GM18498 (cell line): ENCODE data around the gene ZNF462.

Experiments
- ATAC-seq: cut with Tn5 transposase; IDR thresholded peaks from one replicate; pipeline ENCODE4 v1.9.1; 2021; ENCODE audit warnings: mild to moderate bottlenecking, moderate library complexity; ENCODE audit not compliant: unreplicated experiment

Gene ZNF462

DNA sequence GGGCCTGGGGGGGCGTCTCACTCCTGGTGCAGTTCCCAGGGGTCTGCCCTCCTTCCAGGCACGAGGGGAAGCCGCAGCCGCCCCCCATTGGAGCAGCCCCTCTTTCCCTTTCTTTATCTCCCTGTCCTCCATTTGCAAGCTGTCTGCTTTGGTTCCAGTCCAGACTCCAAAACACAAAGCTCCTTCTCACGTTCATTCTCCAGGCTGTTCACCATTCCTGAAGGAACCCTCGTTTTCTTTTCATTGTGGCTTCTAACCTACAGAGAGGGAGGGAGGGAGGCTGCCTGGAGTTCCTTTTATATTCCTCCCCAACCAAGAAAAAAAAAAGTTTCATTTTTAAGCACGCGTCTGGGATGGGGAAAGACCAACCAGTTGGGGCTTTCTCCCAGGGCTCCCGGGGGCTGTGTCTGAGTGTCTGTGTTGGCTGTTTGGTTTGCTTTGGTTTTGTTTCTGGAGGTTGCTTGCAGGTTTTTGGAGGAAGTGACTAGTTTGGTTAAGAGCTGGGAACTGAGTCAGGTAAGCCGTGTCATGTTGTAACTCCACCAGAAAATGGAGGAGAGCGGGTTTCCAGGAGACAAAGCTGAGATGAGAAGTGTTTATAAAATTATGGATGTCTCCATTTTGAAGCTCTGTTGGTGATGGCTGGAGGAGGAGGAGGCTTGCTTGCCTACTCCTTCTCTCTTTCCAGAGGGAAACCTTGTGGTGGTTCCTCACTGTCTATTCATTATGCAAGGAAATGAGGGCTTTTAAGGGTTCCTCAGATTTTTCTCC lies 1.6 kb downstream of the ZNF462 start:
- no peak for ATAC-seq

DNA sequence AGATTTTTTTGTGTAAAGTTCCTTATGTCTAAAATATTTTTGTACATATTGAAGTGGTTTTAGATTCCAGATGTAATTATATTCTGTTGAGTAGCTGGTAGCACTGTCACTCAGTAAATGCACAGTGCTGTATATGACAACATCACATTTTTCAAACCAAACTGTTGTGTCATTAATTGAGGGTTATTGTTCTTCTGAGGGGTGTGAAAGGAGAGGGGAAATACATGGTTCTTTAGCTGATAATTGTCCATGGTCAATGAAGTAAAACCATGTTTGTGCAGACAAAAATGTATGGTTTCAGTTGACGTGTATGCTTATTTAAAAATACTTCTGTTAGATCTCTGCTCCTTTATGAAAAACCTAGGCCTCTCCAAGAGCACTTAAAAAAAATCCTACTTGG lies 3.3 kb downstream of the ZNF462 start:
- no peak for ATAC-seq

DNA sequence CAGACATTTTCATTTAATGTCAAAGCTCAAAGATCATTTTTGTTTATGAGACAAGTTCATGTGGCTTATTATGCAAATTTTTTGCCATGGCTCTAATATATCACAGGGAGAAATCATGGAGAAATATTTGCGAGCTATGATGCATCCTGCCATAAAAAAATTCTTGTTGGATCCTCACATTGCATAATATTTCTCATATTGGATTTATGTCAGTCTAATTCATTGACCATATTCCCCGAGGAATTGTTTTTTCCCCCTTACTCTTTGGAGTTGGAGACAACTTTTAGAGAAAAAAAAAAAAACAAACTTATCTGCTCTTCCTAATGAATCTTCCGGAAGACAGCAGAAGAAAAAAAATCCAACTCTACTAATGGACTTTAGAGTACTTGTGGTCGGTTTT lies 4.3 kb downstream of the ZNF462 start:
- no peak for ATAC-seq

DNA sequence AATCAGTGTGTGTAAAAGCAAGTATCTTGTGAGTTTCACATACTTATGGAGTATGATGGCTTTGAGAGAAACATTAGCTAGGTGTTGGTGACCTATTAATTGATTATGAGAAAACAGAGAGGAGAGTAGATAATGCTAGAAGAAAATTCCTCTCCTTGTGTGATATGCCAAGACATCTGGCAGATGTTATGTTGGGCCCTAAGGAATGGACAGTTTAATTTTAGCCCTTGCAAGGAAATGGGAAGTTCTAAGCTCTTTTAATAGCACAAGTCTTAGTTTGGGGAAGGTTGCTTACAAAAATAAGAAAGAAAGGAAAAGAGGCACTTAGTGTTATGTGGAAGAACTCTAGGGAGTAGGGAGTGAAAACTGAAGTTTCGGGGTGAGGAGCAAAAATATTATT lies 5.1 kb downstream of the ZNF462 start:
- no peak for ATAC-seq

DNA sequence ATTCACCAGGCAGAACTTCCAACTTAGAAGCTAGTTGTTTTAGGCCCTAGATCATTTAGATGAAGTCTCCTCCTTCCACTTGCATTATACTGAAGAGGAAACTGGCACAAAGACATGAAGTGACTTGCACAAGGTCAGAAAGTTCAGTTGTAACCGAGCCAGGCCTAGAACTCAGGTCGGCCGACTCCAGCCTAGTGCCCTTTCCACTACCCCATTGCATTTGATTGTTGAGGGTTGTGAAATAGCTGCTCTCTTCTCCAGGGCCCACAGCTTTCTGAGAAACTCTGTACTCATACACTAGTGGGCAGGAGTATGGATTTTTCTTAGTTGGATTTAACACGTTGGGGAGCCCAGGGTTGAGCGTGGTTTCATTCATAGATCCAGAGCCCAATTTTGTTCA lies 5.6 kb downstream of the ZNF462 start:
- no peak for ATAC-seq

DNA sequence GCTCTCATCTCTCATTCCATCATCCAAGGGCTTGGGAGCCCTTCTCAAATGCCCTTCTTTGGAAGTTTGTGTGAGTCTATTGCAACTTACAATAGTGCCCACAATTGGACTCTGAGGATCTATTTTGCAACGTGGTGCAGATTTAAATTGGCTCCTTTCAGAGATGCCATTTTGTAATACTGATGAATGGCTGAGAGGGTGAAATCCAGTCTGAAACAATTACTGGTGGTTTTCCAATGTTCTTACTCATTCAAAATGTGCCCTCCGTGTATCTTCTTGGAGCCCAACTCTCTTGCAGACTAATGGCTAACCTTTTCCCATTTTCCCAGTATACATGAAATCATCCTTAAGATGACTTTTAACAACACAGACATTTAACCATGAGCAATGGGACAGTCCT lies 6.1 kb downstream of the ZNF462 start:
- ATAC-seq, result no peak

DNA sequence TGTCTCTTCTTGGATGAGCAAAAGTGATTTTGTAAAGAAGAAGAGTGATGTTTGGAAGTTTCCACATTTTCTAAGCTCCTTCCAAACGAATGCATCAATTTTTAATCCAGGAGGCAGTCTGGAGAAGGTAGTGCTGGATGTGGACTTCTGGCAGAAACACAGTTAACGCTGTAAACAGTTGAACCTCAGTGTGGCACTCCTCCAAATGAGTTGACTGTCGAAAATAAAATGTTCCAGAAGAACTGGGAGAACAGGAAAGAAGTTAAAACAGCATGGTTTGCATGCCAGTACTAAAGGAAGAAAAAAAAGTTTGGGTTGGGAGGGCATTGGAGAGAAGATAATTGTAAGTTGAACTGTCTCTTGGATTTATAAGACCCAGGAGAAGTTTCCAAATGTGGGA lies 6.5 kb downstream of the ZNF462 start:
- ATAC-seq, result no peak

DNA sequence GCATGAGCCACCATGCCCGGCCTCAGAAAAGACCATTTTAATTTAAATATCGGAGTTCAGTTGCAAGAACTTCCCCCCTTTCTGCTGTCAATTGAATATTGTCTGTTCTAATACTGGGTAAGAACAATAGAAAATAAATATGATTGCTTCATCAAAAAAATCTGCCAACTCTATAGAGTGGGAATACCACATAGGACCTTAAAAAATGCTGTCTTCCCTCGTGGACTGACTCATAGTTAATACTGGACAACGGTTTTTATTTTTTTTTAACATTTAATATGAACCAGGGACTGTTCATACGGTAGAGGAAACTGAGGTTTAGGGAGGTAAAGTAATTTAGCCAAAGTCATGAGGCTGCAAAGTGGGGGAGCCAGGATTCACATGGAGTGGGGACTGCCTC lies 9.7 kb downstream of the ZNF462 start:
- ATAC-seq, result no peak

DNA sequence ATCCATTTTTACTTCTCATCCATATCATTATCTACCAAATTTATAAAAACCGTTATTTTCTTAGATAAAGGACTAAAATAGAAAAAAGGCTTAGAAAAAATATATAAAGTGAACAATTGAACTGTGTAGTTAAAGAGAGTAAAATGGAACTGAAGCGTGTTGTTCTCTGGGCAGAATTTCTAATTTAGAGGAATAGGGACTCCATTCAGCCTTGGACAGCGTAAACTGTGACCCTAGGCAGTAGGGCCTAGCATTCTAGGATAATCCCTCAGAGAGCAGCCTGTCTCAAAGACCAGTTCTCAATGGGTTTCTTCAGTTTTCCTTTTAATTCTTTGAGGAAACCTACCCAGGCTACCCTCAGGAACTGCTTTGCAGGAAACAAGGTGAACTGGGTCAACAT lies 11.1 kb downstream of the ZNF462 start:
- no peak for ATAC-seq

DNA sequence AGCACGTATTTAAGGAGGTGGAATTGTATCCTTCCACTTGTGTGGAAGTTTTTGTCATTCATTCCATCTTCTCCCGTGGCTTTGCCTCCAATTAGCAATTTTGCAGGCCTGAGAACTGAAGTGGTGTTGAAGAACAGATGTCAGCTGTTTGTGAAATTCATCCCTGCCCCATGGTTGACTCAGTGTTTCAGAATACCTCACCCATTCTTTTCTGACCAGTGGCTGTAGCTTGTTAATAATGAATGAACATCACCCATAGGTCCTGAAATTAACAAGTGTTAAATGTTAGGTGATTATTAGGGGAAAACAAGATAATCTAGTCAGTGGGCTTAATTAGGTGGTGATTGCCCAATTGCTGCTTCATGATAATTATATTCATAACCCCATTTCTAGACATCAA lies 11.7 kb downstream of the ZNF462 start:
- ATAC-seq, result no peak

DNA sequence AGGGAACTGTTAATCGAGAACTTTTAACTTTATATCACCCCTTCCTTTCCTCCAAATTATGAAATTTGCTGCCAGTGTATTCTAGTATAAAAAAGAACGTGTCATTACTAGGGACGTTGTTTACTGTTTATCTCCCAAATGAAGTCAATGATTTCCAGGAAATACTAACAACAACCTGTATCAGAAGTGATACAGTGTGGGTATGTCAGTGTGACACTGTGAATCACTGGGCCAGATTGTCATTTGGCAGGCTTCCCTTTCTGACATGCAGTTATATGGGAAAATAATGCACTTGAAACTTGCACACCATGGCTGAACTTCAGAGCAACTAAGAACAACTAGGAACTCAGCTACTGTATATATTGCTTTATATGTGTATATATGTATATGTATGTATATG lies 12.6 kb downstream of the ZNF462 start:
- ATAC-seq, result no peak

DNA sequence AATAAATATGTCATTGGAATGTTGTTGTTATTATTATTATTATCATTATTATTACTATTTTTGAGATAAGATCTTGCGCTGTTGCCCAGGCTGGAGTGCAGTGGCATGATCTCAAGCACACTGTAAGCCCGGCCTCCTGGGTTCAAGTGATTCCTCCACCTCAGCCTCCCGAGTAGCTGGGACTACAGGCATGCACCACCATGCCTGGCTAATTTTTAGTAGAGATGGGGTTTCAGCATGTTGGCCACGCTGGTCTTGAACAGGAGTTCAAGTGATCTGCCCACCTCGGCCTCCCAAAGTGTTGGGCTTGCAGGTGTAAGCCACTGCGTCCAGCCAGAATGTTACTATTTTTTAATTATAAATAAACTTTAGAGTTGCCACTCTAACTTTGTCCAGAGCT lies 14.4 kb downstream of the ZNF462 start:
- ATAC-seq, result no peak

DNA sequence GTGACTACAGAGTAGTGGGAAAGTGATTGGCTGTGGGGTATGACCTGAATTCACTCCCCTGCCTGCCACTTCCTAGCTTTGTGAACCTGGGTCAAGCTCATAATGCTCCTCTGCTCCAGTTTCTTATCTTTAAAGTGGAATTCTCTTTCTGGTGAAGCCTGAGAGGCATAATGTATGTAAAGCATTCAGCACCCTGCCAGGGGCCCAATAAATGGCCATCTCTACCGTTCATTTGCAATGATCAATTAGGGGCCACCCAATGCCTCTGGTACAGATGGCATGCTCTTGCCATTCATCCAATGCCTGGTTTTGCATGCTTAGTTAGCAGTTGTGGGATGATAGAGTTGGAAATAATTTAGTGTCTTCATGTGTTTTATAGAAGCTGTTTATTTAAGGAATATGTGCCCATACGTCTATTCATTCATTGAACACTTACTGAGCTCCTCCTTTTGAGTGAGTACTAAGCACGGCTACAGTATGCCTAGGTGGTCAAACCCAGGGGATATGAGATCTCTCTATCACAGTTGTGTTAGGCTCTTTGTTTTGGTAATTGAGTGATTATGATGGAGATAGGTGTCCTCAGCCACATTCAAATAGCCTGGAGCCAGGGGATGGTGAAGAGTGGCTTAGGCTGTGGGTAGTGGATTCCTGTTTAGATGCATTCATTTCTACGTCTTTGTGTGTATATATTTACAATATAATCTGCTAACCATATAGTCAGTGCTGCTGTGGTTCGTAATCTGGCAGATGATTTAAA lies 15.3 kb downstream of the ZNF462 start:
- no peak for ATAC-seq

DNA sequence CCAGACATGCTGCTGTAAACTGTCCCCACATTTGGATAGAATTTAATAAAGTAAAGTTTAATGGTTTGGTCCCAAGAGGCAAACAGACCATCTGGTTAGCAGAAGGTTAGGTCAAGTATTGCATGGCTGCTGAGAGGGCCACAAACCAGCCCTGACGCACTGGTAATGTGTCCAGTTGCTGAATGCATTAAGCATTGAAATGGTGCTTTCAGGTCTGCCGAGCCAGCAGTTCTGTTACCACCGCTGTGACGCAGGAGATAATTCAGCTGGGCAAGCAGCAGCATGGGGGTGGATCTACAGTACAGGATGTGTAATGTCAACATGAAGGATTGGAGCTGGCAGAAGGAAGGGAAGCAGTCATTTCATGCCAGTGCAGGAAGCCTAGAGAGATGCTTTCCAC lies 16.0 kb downstream of the ZNF462 start:
- no peak for ATAC-seq

DNA sequence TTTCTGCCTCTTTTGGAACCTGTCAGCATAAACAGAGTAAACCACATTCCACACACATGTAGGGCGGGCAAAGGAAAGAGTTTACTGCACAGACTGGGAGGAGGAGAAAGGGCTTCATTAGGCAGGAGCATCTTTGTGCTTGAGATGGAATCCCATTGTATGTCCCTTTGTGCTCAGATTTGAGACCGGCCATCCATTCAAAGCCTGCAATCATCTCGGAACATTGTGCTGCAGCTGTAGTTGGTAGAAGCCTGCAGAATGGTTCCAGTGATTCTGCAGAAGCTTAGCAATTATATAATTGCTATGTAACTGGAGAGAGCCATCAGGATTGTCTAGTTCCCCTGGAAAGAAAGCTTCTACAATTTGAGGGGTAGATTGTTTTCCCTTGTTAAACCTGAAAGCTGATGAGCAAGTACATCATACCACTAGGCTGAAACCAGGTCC lies 16.5 kb downstream of the ZNF462 start:
- ATAC-seq, result no peak

DNA sequence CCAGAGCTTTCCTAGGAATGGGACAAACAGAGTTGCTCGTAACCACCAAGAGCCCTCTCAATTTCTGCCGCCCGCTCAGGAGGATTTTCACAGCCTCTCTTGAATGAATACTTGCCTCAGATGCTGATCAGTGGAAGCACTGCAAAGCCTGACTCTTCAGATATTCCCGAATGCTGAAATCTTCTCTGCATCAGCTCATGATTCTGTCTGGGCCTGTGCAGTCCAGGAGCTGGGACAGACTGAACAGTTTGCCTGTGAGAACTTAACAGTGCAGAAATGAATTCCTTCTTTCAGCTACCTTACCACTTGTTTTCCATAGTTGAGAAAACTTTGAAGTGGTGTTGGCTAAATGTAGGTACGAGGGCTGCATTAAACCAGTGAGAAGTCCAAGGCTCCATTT lies 17.1 kb downstream of the ZNF462 start:
- ATAC-seq, result no peak

DNA sequence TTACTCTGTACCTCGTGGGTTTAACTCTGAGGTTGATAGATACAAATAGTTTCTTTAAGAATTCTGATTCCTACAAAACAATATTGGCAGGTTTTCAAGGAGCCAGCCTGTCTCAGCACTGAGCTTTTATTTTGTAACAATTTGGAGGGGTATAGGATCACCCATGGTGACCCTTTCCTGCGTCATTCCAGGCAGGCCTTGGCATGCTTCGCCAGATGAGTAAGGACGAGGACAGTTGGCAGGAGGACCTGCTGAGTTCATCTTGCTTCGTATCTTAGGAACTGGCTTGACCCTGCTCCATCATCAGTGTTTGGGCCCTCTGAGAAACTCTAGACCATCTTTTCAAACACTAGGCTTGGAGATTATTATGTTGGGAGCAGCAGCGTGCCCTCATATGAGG lies 17.9 kb downstream of the ZNF462 start:
- ATAC-seq, result no peak

DNA sequence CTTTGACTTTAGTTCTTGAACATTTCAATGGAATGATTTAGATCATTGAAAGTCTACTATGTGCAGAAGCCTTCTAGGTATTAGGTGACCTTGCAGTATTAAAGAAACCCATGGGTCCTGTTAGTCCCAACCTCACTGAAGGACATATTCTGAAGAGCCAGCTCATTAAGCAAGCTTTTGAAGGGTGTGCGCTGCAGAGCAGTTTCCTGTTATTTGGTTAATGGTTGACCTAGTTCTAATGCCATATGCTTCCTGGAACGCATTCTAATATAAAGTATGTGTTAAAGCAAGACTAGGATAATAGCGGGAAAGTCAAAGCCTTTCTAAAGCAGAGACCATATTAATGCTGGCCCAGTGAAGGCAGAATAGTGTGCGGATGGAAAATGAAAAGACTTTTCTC lies 20.1 kb downstream of the ZNF462 start:
- ATAC-seq, result no peak

DNA sequence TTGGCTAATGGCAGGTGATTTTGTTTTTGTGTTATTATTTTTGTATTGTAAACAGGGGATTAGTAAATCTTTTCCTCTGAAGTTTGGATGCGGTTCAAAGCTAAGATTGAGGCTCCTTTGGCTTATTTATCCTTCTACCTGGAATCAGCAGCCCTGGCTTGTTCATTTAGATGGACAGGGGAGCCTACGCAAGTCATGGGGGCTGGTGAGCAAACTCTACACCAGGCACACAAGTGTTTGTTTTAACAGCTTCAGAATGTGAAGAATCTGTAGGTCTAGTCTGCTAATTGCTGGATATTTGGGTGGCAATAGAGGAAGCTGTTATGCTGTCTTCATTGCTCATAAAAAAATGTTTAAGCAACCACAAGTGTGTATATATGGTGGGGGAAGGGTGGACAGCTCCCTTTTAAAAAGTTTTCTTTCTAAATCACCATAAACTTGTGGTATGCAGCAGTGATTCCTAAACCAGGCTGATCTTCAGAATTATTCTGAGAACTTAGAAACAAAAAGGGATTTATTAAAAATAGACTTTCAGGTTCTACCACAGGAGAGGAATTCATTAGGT lies 20.7 kb downstream of the ZNF462 start:
- ATAC-seq, result no peak

DNA sequence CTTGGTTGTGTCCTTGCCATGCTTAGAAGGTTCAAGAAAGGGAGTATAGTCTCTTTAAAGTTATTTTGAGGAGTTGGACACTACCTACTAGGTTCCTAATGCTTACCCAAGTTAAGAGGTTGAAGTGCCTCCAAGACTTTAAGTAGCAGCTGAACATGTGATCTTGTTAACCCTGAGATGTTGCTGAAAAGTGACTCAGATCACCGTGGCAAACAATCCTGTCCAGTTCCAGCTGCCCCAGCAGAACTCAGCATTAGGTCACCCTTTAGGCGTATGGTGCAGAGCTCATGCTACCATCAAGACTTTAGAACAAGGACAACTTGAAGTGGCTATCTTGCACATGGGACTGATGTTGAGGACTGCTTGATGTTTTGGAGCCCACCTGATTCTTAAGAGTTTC lies 22.5 kb downstream of the ZNF462 start:
- no peak for ATAC-seq

DNA sequence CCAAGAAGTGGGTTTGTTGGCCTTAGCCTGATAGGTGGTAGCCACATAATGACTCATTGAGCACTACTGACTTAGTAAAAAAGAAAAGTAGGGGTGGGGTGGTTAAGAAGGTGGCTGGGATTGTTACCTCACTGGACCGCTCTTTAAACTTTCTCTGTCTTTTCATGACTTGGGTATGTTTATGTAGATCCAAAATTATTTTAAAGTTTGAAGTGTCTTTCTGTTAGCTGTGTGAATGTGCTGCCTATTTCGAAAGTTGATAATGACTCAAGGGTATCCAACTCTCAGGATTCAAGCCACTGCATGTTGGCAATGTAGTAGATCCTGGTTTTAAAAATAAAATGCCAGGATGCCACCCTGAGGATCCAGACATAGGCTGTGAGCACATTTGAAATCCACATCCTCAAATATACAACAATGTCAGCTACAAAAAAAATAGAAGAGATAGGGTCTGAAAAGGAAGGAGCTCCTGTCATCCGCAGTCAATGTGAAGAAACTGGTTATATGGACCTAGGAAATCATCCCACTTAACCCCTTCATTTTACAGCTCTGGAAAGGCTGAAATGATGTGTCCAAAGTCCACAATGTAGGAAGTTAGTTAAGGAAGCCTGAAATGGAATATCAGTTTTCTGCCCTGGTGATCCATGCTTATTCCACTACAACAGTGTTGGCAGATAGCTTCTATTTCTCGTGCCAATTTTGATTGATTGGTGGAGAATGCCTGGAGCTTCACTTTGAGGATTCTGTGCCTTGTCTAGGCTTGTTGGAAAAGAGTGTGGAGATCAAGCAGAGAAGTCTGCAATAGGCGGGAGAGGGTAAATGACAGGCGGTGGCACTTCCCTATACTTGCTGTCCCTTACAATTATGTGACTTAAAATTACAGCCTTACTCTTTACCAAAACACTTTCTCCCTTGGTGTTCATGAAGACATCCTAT lies 23.4 kb downstream of the ZNF462 start:
- ATAC-seq, result no peak
